ENCODE measurements around the gene MAGI2.

DNA sequence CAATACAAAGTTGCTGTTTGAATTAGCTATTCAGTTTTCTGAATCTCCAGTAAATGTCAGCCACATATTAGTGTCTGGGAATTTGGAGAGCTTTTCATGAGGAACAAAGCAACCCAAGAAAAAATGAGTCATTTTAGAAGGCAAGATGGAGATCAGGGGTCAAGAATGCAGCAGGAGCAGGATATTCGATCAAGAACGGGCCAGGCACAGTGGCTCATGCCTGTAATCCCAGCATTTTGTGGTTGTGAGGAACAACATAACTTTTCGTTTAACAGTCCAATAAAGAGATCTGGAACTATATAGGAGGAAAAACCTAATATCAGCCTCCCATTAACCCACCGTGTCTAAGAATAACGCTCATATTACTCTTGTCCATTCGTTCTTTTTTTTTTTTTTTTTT, 600.5 kb downstream of the MAGI2 start:
- TF ChIP-seq, protein P1, sequence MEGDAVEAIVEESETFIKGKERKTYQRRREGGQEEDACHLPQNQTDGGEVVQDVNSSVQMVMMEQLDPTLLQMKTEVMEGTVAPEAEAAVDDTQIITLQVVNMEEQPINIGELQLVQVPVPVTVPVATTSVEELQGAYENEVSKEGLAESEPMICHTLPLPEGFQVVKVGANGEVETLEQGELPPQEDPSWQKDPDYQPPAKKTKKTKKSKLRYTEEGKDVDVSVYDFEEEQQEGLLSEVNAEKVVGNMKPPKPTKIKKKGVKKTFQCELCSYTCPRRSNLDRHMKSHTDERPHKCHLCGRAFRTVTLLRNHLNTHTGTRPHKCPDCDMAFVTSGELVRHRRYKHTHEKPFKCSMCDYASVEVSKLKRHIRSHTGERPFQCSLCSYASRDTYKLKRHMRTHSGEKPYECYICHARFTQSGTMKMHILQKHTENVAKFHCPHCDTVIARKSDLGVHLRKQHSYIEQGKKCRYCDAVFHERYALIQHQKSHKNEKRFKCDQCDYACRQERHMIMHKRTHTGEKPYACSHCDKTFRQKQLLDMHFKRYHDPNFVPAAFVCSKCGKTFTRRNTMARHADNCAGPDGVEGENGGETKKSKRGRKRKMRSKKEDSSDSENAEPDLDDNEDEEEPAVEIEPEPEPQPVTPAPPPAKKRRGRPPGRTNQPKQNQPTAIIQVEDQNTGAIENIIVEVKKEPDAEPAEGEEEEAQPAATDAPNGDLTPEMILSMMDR (IDR thresholded peaks at IDR 0.05): no peak
- TF ChIP-seq POLR2A (IDR thresholded peaks at IDR 0.05): no peak
- no peak for TF ChIP-seq POLR2AphosphoS5 (IDR thresholded peaks at IDR 0.05; ENCODE audit: insufficient read depth in 1 of 2, low read depth in 1 of 2)
